ENCODE measurements around the gene NEURL2. TPM values are rescaled to one million over a fixed set of nuclear protein-coding genes. Genes with fewer than 3 reads are reported as not detected.

NEURL2 gene
- total RNA-seq, 2 experiments from 2014 or later, result 1.1 to 1.3 TPM

GRCh38 chr20:45860560-45861220 is 30.3 kb downstream of the NEURL2 start:
- ChIA-PET POLR2A (no interaction called here), CTCF (interaction anchor here (1.6 kb wide), 1 partner anchor 62 kb away, joined by 4 read pairs; no protein-coding TSS in a partner anchor)
- no peak overlapping the region for H3K4me3 Mint-ChIP-seq
- H3K27ac Mint-ChIP-seq, result no peak overlapping the region
- peaks cover 4% of the 10 kb centered on the region for H3K36me3 Mint-ChIP-seq (ENCODE audit: low read depth)
- H3K9me3 Mint-ChIP-seq (ENCODE audit: insufficient read depth), result no peaks in the 10 kb centered on the region
- DNase-seq, result no peak
- H3K4me1 Mint-ChIP-seq (ENCODE audit: low read depth), result peaks cover 39% of the 10 kb centered on the region
- H3K27me3 Mint-ChIP-seq (ENCODE audit: low read depth), result no peaks in the 10 kb centered on the region
- no peak for ATAC-seq

- H3K4me1 Mint-ChIP-seq (ENCODE audit: low read depth), result peaks cover 45% of the 10 kb centered on the region
- H3K36me3 Mint-ChIP-seq (ENCODE audit: low read depth), result peaks cover 7% of the 10 kb centered on the region
- POLR2A ChIA-PET, result no interaction called here
- H3K4me3 Mint-ChIP-seq, result no peak overlapping the region
- CTCF ChIA-PET, result no interaction called here
- ATAC-seq (no peak), DNase-seq (no peak)
- H3K27ac Mint-ChIP-seq, result no peak overlapping the region
- H3K9me3 Mint-ChIP-seq (ENCODE audit: insufficient read depth), result no peaks in the 10 kb centered on the region
- no peaks in the 10 kb centered on the region for H3K27me3 Mint-ChIP-seq (ENCODE audit: low read depth)
Measured at GRCh38 chr20:45859916-45860315, 31.1 kb downstream of the NEURL2 start.

GRCh38 chr20:45857882-45858216 is 33.2 kb downstream of the NEURL2 start:
- Mint-ChIP-seq H3K9me3 (ENCODE audit: insufficient read depth) (no peaks in the 10 kb centered on the region), H3K27me3 (ENCODE audit: low read depth) (no peaks in the 10 kb centered on the region), H3K27ac (peak overlapping the region; percentile 100), H3K4me3 (peak overlapping the region; percentile 98), H3K4me1 (ENCODE audit: low read depth) (peaks cover 55% of the 10 kb centered on the region), H3K36me3 (ENCODE audit: low read depth) (peaks cover 24% of the 10 kb centered on the region)
- DNase-seq (peak; percentile 69), ATAC-seq (peak; percentile 39)
- ChIA-PET CTCF (interaction anchor here (0.7 to 1.9 kb wide), 4 partner anchors 9 to 112 kb away, joined by 3 to 6 read pairs (median 4); no protein-coding TSS in a partner anchor), POLR2A (interaction anchor here (0.7 to 3.2 kb wide), 9 partner anchors 13 to 76 kb away, joined by 3 to 19 read pairs (median 5); partner anchors contain the start of genes CTSA, NEURL2, PCIF1 and SNX21)

GRCh38 chr20:45857114-45857881 is 33.7 kb downstream of the NEURL2 start, which contains the start of the genes ACOT8 and ZSWIM3:
TSS of gene ACOT8 (minus strand) at chr20:45857392. CDS start at chr20:45857315, 77 bp downstream.
TSS of gene ZSWIM3 (plus strand) at chr20:45857614. CDS start at chr20:45857826, 212 bp downstream.
- H3K4me1 Mint-ChIP-seq (ENCODE audit: low read depth), result peaks cover 55% of the 10 kb centered on the region
- H3K36me3 Mint-ChIP-seq (ENCODE audit: low read depth), result peaks cover 26% of the 10 kb centered on the region
- DNase-seq (peak; percentile 99), ATAC-seq (peak; percentile 98)
- no peaks in the 10 kb centered on the region for H3K9me3 Mint-ChIP-seq (ENCODE audit: insufficient read depth)
- H3K27ac Mint-ChIP-seq, result peak within 1 kb of the TSS; percentile 100
- CTCF ChIA-PET, result interaction anchor here (0.9 to 1.9 kb wide), 5 partner anchors 32 to 130 kb away, joined by 3 to 4 read pairs (median 4); no protein-coding TSS in a partner anchor
- no peaks in the 10 kb centered on the region for H3K27me3 Mint-ChIP-seq (ENCODE audit: low read depth)
- POLR2A ChIA-PET, result interaction anchor here (0.7 to 3.2 kb wide), 15 partner anchors 9 to 231 kb away, joined by 3 to 19 read pairs (median 4); partner anchors contain the start of genes CTSA, NEURL2, PCIF1 and SNX21
- H3K4me3 Mint-ChIP-seq, result peak within 1 kb of the TSS; percentile 98

GRCh38 chr20:45853484-45853883 is 37.5 kb downstream of the NEURL2 start:
- no peak for ATAC-seq
- ChIA-PET CTCF (interaction anchor here (1.3 kb wide), 1 partner anchor 20 kb away, joined by 4 read pairs; the partner anchor contains the start of gene SNX21), POLR2A (no interaction called here)
- H3K36me3 Mint-ChIP-seq (ENCODE audit: low read depth), result peaks cover 47% of the 10 kb centered on the region
- no peak overlapping the region for H3K27ac Mint-ChIP-seq
- peaks cover 38% of the 10 kb centered on the region for H3K4me1 Mint-ChIP-seq (ENCODE audit: low read depth)
- no peaks in the 10 kb centered on the region for H3K9me3 Mint-ChIP-seq (ENCODE audit: insufficient read depth)
- H3K4me3 Mint-ChIP-seq, result no peak overlapping the region
- DNase-seq, result no peak
- H3K27me3 Mint-ChIP-seq (ENCODE audit: low read depth), result no peaks in the 10 kb centered on the region

- ChIA-PET POLR2A (interaction anchor here (1.2 kb wide), 1 partner anchor 82 kb away, joined by 3 read pairs; no protein-coding TSS in a partner anchor), CTCF (interaction anchor here (1.3 to 1.4 kb wide), 2 partner anchors 12 to 53 kb away, joined by 3 to 6 read pairs; no protein-coding TSS in a partner anchor)
- peaks cover 47% of the 10 kb centered on the region for H3K36me3 Mint-ChIP-seq (ENCODE audit: low read depth)
- ATAC-seq, result no peak
- H3K27ac Mint-ChIP-seq, result no peak overlapping the region
- no peaks in the 10 kb centered on the region for H3K27me3 Mint-ChIP-seq (ENCODE audit: low read depth)
- H3K9me3 Mint-ChIP-seq (ENCODE audit: insufficient read depth), result no peaks in the 10 kb centered on the region
- H3K4me3 Mint-ChIP-seq, result no peak overlapping the region
- no peak for DNase-seq
- peaks cover 27% of the 10 kb centered on the region for H3K4me1 Mint-ChIP-seq (ENCODE audit: low read depth)
Measured at GRCh38 chr20:45852326-45852725, 38.7 kb downstream of the NEURL2 start.

- no peaks in the 10 kb centered on the region for H3K27me3 Mint-ChIP-seq (ENCODE audit: low read depth)
- H3K36me3 Mint-ChIP-seq (ENCODE audit: low read depth), result peaks cover 43% of the 10 kb centered on the region
- ChIA-PET POLR2A (interaction anchor here (0.6 kb wide), 1 partner anchor 14 kb away, joined by 4 read pairs; no protein-coding TSS in a partner anchor), CTCF (interaction anchor here (1.0 to 1.2 kb wide), 2 partner anchors 28 to 118 kb away, joined by 3 read pairs; no protein-coding TSS in a partner anchor)
- H3K4me1 Mint-ChIP-seq (ENCODE audit: low read depth), result peaks cover 24% of the 10 kb centered on the region
- no peak overlapping the region for H3K4me3 Mint-ChIP-seq
- no peak overlapping the region for H3K27ac Mint-ChIP-seq
- DNase-seq (no peak), ATAC-seq (no peak)
- H3K9me3 Mint-ChIP-seq (ENCODE audit: insufficient read depth), result no peaks in the 10 kb centered on the region
Measured at GRCh38 chr20:45851501-45851900, 39.5 kb downstream of the NEURL2 start.

GRCh38 chr20:45850926-45851325 is 40.1 kb downstream of the NEURL2 start:
- ChIA-PET CTCF (interaction anchor here (1.0 to 1.2 kb wide), 2 partner anchors 27 to 119 kb away, joined by 3 read pairs; no protein-coding TSS in a partner anchor), POLR2A (no interaction called here)
- H3K27me3 Mint-ChIP-seq (ENCODE audit: low read depth), result no peaks in the 10 kb centered on the region
- ATAC-seq (no peak), DNase-seq (no peak)
- H3K4me3 Mint-ChIP-seq, result no peak overlapping the region
- peaks cover 43% of the 10 kb centered on the region for H3K36me3 Mint-ChIP-seq (ENCODE audit: low read depth)
- no peak overlapping the region for H3K27ac Mint-ChIP-seq
- peaks cover 18% of the 10 kb centered on the region for H3K4me1 Mint-ChIP-seq (ENCODE audit: low read depth)
- no peaks in the 10 kb centered on the region for H3K9me3 Mint-ChIP-seq (ENCODE audit: insufficient read depth)

GRCh38 chr20:45850238-45850637 is 40.8 kb downstream of the NEURL2 start:
- ChIA-PET CTCF (no interaction called here), POLR2A (interaction anchor here (1.0 kb wide), 1 partner anchor 37 kb away, joined by 3 read pairs; the partner anchor contains the start of gene UBE2C)
- no peak for DNase-seq
- H3K4me3 Mint-ChIP-seq, result no peak overlapping the region
- H3K27ac Mint-ChIP-seq, result no peak overlapping the region
- H3K36me3 Mint-ChIP-seq (ENCODE audit: low read depth), result peaks cover 46% of the 10 kb centered on the region
- H3K9me3 Mint-ChIP-seq (ENCODE audit: insufficient read depth), result no peaks in the 10 kb centered on the region
- H3K27me3 Mint-ChIP-seq (ENCODE audit: low read depth), result no peaks in the 10 kb centered on the region
- H3K4me1 Mint-ChIP-seq (ENCODE audit: low read depth), result peaks cover 13% of the 10 kb centered on the region
- ATAC-seq, result no peak

GRCh38 chr20:45848969-45849582 is 41.9 kb downstream of the NEURL2 start:
- H3K4me1 Mint-ChIP-seq (ENCODE audit: low read depth), result peaks cover 3% of the 10 kb centered on the region
- no peaks in the 10 kb centered on the region for H3K9me3 Mint-ChIP-seq (ENCODE audit: insufficient read depth)
- H3K36me3 Mint-ChIP-seq (ENCODE audit: low read depth), result peaks cover 43% of the 10 kb centered on the region
- H3K4me3 Mint-ChIP-seq, result no peak overlapping the region
- H3K27ac Mint-ChIP-seq, result no peak overlapping the region
- ChIA-PET CTCF (no interaction called here), POLR2A (interaction anchor here (0.5 to 1.0 kb wide), 4 partner anchors 8 to 123 kb away, joined by 3 to 4 read pairs (median 3); partner anchors contain the start of genes UBE2C and ZNF335)
- H3K27me3 Mint-ChIP-seq (ENCODE audit: low read depth), result no peaks in the 10 kb centered on the region
- ATAC-seq (no peak), DNase-seq (no peak)

GRCh38 chr20:45848421-45848820 is 42.6 kb downstream of the NEURL2 start:
- Mint-ChIP-seq H3K4me3 (no peak overlapping the region), H3K9me3 (ENCODE audit: insufficient read depth) (no peaks in the 10 kb centered on the region), H3K36me3 (ENCODE audit: low read depth) (peaks cover 45% of the 10 kb centered on the region), H3K27ac (no peak overlapping the region), H3K27me3 (ENCODE audit: low read depth) (no peaks in the 10 kb centered on the region), H3K4me1 (ENCODE audit: low read depth) (no peaks in the 10 kb centered on the region)
- no peak for DNase-seq
- POLR2A ChIA-PET, result interaction anchor here (1.0 kb wide), 1 partner anchor 8 kb away, joined by 3 read pairs; no protein-coding TSS in a partner anchor
- no peak for ATAC-seq
- CTCF ChIA-PET, result no interaction called here
